Activated CD4-positive, alpha-beta T cell treated with anti-CD3 and anti-CD28 coated beads, Interleukin-2, amount 50 U/mL, for 1 hour (primary cell): ENCODE results near the gene CNTN4.

ENCODE experiments used
- DNase-seq: peaks from one replicate; pipeline ENCODE4 v3.0.0-alpha.2; 2020

Gene CNTN4

DNA sequence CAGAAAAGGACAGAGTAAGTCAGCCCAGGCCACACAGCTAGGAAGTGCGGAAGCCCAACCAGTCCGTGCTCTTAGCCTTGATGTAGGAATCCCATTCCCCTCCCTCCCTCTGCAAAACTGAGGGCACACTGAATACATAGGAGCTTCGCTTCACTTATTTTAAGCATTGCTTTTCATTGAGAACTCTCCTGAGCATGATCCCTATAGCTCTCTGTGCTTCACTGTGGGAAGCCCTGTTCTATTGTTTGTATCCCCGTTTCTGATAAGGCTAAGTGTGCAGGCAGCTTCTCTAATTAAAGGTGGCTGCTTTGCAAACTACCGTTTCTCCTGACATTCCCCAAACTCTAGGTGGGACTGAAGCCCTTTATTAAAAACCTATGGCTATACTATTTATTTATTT lies 981.6 kb downstream of the CNTN4 start:
- DNase-seq = no peak

DNA sequence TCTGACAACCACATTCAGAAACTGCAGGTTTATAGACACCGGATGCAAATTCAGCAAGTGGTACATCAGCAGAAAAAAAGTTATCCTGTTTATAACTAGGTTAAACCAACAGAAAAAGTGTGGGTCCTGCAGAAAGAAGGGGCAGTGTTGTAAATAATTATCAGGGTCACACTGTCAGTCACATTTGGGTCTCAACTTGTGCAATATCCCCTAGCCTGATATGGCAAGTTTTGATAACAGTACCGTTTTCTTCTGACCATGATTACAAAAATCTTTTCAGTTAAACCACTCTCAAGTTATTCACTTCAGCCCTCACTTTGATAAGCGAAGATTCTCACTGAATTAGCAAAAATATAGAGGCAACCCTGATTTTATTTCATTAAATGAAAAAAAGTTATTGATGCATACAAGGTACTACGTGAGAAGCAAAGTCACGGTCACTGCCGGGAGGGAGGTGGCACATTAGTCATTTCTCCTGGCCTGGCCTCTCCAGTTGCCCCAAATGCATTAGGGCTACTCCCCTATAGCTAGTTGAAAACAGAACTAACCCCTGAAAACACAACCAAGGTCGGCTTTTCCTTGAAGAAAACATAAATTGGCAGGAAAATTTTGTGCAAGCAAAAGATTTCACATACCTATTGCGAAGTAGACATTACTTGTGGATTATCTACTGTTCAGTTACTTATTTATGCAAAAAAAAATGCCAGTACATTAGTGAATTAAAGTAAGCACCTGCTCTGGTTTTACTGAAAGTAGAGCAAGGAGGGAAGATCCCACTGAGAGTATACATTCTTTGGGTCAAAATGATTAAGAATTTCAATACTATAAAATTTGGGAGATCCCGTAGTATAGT lies 982.9 kb downstream of the CNTN4 start:
- DNase-seq = no peak

DNA sequence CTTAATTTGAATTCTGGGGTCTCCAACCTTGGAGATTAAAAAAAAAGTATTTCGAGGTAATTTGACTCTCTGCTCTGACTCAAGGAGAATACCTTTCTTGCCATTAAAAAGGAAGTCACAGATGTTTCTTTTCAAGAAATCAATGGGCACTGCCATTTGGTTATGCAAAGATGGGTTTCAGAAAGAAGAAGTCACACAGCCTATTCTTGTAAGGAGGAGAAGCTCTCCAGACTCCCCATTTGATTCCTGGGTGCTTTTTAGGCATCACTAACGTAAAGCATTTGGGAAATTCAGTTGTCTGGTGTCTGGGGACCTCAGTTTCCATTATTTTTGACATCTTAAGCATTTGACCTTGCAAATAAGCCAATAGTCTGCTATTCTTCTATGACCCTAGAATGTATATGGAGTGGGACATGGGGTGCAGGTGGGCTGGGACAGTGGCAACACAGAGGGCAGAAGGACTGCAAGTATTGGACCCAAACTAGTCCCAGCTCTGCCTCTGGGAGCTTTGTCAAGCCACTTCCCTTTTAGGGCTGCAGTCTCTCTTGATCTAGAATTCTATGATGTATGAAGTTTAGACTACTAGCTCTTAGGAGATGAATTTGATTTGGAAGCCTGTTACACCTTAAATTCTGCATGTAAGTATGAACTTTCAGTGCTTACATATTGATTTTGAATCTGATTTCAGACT lies 983.7 kb downstream of the CNTN4 start:
- no peak for DNase-seq

DNA sequence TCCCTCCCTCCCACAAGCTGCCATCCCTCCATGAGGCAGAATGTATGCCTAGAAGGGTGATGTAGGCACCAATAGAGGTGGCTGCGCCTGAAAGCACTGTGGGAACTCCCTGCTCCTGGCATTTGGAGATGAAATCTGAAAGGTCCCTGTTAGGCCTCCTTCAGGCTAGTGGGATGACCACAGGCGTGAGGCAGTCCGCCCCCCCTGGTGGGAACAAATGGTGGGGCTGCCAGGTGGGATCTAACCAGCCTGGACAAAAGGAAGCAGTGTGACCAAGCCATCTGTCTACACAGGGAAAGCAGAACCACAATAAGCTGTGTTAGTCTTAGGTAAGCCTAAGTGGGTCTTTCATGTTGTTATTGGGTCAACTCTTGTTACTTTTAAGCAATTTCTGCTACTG lies 986.2 kb downstream of the CNTN4 start:
- DNase-seq = no peak

DNA sequence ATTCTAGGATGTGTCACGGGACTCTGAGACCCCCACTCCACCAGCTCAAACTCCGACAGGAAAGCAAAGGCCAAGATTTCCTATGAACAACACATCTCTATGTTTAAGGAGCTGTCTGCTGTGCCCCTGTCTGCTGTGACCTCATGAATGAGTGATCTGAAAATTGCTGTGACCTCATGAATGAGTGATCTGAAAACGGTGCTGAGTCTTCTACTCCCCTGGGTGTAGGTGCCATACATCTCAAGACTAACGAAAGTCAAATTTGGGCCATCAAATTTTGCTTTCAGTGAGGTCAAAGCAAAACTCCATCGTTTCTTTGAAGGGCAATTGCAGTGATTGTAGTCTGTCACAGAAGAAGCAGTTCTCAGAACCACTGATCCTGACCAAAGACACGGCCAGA lies 987.1 kb downstream of the CNTN4 start:
- no peak for DNase-seq

DNA sequence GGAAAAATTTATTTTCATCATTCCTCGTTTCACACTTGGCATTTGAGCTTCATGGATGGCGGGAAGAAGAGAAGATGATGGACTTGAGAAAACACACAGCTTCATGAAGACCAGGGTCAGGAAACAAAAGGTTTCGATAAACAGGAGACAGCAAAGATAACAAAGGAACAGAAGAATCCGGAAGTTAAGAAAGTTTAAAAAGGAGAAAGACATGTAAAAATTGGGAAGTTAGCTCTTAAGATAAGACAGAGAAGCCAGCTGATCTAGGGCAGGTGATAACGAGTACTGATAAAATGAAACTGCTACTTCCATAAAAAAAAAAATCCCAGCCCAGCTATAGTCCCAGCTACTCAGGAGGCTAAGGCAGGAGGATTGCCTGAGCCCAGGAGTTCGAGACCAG lies 987.6 kb downstream of the CNTN4 start:
- no peak for DNase-seq

DNA sequence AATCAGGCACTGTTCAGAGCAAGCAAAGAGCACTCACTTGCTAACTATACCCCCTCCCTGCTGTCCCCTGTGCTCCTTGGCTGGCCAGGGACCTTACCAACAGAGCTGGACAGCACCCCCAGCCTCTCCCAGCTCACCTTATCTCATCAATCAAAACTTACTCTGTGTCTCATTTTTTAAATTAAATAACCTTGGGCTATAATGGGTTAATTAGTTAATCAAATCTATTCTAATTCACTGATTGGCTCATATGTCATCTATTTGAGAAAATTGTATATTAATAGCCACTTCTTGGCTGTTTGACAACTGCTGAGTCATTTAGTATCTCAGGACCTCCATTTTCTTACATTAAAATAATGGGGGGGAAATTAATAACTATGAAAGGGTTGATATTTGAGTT lies 988.6 kb downstream of the CNTN4 start:
- no peak for DNase-seq

DNA sequence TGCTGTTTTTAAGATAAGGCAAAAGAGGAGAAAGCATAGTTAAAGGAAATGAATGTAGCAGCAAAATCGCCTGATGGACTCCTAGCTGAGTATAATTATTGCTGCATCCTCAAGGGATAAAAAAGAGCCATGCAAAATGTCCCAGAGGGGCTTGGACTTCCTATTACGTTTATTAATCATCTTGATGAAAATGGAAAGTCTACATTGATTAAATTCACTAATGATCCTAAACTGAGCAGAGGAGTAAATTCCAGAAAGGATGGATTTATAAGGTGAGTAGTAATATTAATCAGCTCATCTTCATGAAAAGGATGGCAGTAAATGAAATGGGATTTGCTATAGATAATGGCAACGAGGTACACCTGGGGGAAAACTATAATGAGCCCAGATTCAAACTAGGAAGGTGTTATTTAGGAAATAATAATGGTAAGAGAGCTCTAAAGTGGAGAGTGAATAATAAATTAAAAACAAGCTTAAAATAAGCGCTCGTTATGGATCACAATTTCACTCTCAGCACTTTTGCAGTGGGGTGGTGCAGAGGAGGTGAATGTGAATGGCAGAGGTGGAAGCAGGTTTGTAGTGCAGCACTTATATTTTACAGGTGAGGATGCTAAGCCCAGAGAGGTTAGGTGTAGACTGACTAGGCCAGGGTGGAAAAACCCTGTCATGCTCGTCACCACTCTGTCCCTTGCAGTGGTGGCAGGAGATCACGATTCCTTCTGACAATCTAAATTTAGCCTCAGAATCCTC lies 989.2 kb downstream of the CNTN4 start:
- no peak for DNase-seq

DNA sequence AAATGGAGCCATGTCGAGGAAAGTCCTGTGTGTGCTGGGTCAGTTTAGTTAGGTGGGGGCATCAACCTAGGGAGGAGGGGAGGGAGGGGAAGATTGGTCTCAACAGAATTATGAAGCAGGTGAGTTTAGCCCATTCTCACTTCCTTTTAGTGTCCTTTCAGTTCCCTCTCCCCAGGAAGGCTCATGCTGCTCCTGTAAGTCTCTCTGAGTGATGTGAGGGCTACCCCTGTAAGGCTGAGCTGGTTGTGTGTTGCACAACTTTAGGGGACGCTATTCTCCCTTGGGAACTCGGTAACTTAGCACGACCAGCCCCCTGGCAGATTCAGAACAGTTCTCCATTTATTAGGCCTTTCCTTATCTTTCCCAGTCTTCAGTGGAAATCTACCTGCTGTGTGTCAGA lies 990.4 kb downstream of the CNTN4 start:
- no peak for DNase-seq

DNA sequence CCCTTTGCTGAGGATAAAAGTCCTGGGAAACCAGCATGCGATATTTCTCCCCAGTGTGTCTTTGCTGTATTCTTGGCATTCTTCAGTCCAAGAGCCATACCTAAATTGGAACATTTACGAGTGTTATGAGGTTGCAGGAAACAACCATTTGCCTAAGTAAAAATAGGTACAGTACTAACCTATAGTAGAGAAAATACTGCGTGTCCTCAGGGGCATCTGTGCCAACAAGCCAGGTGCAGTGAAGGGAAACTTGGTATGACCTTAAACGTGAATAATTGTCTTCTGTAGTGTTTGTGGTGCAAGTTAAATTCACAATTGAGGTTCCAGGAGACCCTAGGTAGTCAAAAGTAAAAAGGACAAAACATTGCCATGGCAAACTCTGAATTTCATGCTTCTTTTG lies 999.3 kb downstream of the CNTN4 start:
- DNase-seq = no peak

DNA sequence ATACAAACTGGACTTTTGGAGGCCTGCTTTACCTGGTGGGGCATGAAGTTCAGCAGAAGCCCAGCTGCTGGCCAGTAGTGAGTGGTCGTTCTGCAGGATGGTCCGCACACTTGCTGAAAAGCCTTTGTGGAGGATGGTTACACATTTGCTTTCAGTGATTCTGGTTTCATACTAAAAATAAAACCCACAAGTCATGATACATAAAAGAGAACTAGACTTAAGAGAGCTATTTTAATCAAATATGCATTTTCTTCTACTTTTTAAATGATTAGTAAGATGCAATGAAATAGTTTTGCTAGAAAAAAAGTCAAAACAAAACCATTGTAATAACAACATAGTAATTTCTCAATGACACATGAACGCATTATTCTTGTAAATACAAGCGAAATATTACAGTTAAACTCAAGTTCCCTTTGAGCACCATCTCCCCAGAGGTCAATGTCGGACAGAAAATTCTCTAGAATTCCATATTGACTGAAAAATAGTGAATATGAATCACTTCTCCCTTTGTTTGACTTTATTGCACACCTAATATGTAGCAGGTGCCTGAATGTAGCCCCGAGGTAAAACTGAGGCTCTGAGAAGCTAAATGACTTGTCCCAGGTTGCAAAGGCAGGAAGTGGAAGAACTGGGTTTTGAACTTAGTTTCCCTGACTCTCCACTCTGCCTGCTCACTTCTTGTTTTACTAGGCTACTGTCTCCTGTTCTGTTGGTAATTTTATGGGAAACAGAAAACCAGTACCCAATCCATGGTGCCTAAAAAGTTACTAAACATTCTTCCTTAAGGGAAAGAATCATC lies 1003.2 kb downstream of the CNTN4 start:
- no peak for DNase-seq

DNA sequence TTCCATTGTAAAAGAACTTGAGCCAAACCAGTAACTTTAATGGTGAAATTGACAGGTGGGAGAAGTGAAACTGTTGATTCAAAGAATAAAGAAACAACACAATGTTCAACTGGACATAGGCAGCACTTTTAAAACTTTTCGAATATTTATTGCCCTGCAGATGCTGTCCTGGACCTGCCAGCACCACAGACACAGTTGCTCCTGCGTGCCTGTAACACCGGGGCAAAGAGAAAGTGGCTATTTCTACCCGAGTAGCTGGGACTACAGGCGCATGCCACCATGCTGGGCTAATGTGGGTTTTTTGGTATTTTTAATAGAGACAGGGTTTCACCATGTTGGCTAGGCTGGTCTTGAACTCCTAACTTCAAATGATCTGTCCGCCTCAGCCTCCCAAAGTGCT lies 1004.1 kb downstream of the CNTN4 start:
- no peak for DNase-seq

DNA sequence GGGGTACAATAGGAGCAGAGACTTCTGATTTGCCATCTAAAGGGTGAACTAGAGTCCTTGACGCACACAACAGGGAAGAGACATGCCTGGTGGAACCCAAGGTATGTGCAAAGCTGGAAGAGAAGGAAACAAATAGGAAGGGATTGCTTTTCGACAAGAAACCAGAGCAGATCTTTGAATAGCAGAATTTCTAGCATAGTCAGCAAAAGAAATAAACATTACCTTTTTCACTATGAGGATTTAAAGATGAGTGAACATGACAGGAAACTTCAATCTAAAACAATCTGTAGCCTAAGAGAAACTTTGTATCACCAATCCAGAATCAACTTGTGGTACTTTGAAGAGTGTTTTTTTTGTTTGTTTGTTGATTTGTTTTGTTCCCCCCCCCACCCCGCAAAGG lies 1006.6 kb downstream of the CNTN4 start:
- DNase-seq = no peak

DNA sequence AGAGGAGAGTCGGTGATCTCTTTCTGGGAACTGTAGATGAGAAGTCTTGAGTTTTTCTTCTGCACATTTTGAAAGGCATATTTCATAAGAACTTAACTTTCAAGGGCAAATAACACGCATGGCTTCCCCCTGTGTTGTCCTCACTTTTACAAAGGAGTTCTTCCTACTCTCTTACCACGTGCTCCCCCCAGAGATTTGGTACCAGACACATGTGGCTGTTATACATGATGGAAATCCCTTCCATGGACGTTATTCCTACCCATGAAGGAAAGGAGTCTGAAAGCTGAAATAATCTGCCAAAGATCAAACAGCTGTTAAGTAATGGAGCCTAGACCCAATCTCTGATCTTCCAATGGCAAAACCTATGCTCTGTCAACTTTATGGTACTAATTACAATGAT lies 1007.1 kb downstream of the CNTN4 start:
- DNase-seq = no peak

DNA sequence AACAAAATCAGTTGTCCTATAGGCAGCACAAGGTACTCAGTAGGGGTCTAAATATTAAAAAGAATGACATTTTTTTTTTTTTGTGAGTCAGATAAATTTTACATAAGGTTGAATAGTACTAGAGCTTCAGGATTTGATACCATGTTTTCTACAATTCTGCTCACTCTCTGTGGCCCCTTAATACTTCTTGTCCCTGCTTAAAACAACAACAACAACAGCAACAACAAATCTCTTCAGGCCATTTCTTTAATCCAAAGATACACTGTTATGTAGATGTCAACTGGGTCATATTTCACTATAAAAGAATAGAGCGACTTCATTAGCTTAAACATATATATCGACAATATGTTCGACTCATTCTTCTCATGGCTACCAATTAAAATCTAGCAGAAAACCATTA lies 1008.5 kb downstream of the CNTN4 start:
- DNase-seq = no peak
